GM21825 (cell line): ENCODE measurements around the gene TUBA4B.
"Not testable (repeated sequence)": the region's sequence is repeated elsewhere in the genome, so short reads cannot be mapped to it uniquely, and the experiment has no call there.

ENCODE experiments used
- ATAC-seq: cut with Tn5 transposase; IDR thresholded peaks from one replicate; pipeline ENCODE4 v1.9.1; 2021; ENCODE audit warnings: mild to moderate bottlenecking, moderate library complexity; ENCODE audit not compliant: unreplicated experiment

Gene TUBA4B

GRCh38 chr2:219273937-219274336 is 20.9 kb downstream of the TUBA4B start:
- no peak for ATAC-seq

- ATAC-seq = no peak
Measured at GRCh38 chr2:219274361-219274921, 21.4 kb downstream of the TUBA4B start.

- ATAC-seq = peak; percentile 25
Measured at GRCh38 chr2:219277703-219278654, 24.9 kb downstream of the TUBA4B start.

GRCh38 chr2:219278655-219279150 is 25.7 kb downstream of the TUBA4B start:
- no peak for ATAC-seq

GRCh38 chr2:219279151-219279915 is 26.3 kb downstream of the TUBA4B start, which contains the start of gene DNAJB2:
Gene DNAJB2, plus strand, starts transcription at chr2:219279366. Its CDS starts 468 bp downstream, at chr2:219279834.
- peak; percentile 85 for ATAC-seq

GRCh38 chr2:219279916-219280516 is 27.0 kb downstream of the TUBA4B start:
- ATAC-seq = no peak

- ATAC-seq = no peak
Measured at GRCh38 chr2:219280651-219281050, 27.6 kb downstream of the TUBA4B start.

GRCh38 chr2:219281588-219281987 is 28.5 kb downstream of the TUBA4B start:
- ATAC-seq = no peak

GRCh38 chr2:219282375-219282774 is 29.3 kb downstream of the TUBA4B start:
- ATAC-seq = no peak

- no peak for ATAC-seq
Measured at GRCh38 chr2:219282943-219283581, 30.0 kb downstream of the TUBA4B start.

- ATAC-seq = no peak
Measured at GRCh38 chr2:219284501-219285372, 31.7 kb downstream of the TUBA4B start.

- ATAC-seq = no peak
Measured at GRCh38 chr2:219285373-219285735, 32.3 kb downstream of the TUBA4B start.

- no peak for ATAC-seq
Measured at GRCh38 chr2:219285894-219286425, 32.9 kb downstream of the TUBA4B start.

- no peak for ATAC-seq
Measured at GRCh38 chr2:219286436-219287115, 33.5 kb downstream of the TUBA4B start.

GRCh38 chr2:219287116-219287440 is 34.0 kb downstream of the TUBA4B start:
- ATAC-seq = not testable (repeated sequence)

- ATAC-seq = no peak
Measured at GRCh38 chr2:219287580-219288265, 34.7 kb downstream of the TUBA4B start.

- ATAC-seq = no peak
Measured at GRCh38 chr2:219289195-219289536, 36.1 kb downstream of the TUBA4B start.
